K562 (cell line): ENCODE measurements around the gene ARHGAP22. TPM values are rescaled to one million over a fixed set of nuclear protein-coding genes. Genes with fewer than 3 reads are reported as not detected.

Source experiments
- CBFA2T3 ChIP-seq: fragments of 450-650 bp; IDR thresholded peaks from 2 replicates; pipeline ENCODE4 v1.6.1; 2017
- CBX2 ChIP-seq: fragments of 200-600 bp; sonication (generic); IDR thresholded peaks from one replicate; pipeline ENCODE4 v1.6.1; 2012; ENCODE audit warnings: mild to moderate bottlenecking, low read length, inconsistent platforms; ENCODE audit not compliant: insufficient read depth, poor library complexity, severe bottlenecking
- HDAC3 ChIP-seq: fragments of 450-650 bp; IDR thresholded peaks from 2 replicates; pipeline ENCODE4 v1.6.1; 2018; ENCODE audit warnings: borderline replicate concordance, mild to moderate bottlenecking, moderate library complexity; ENCODE audit not compliant: partially characterized antibody
- HMG20A ChIP-seq: fragments of 450-650 bp; formaldehyde crosslinking; conservative IDR thresholded peaks from 2 replicates; pipeline ENCODE4 v1.4.0; 2020; ENCODE audit warnings: mild to moderate bottlenecking, mixed read lengths
- KDM5B ChIP-seq: fragments of 200-600 bp; sonication (generic); IDR thresholded peaks from 2 replicates; pipeline ENCODE4 v1.6.1; 2012; ENCODE audit warnings: low read depth, mild to moderate bottlenecking, moderate library complexity, low read length, control low read depth, inconsistent platforms; ENCODE audit not compliant: insufficient replicate concordance
- POLR2A ChIP-seq: fragments of 450-650 bp; conservative IDR thresholded peaks from 2 replicates; pipeline ENCODE4 v1.6.1; 2016
- RBFOX2 ChIP-seq: fragments of 200-400 bp; formaldehyde crosslinking; IDR thresholded peaks from 2 replicates; pipeline ENCODE4 v1.6.1; 2017; ENCODE audit warnings: low read depth, mild to moderate bottlenecking, low read length, moderate library complexity
- RBM14 ChIP-seq: fragments of 200-400 bp; formaldehyde crosslinking; IDR thresholded peaks from 2 replicates; pipeline ENCODE4 v1.6.1; 2018; ENCODE audit warnings: low read depth, mild to moderate bottlenecking, low read length, moderate library complexity, borderline replicate concordance; ENCODE audit not compliant: insufficient read depth
- SIN3A ChIP-seq, 2 experiments: fragments of 150-350 bp in 1 of 2; IDR thresholded peaks; 2 replicates each; pipeline ENCODE4 v1.6.1; 2011 to 2016; ENCODE audit warnings: borderline replicate concordance in 2 of 2, low read depth in 2 of 2, low read length in 2 of 2, mild to moderate bottlenecking in 2 of 2, moderate library complexity in 2 of 2; ENCODE audit not compliant: control insufficient read depth in 1 of 2
- TGIF2 ChIP-seq: sonication (generic); formaldehyde crosslinking; IDR thresholded peaks from 2 replicates; pipeline ENCODE4 v1.8.1; 2022; ENCODE audit warnings: mild to moderate bottlenecking, missing genetic modification reagents, moderate library complexity
- U2AF2 ChIP-seq: fragments of 200-400 bp; formaldehyde crosslinking; optimal IDR thresholded peaks from 2 replicates; pipeline ENCODE3; 2017; ENCODE audit warnings: low read depth, mild to moderate bottlenecking, low read length
- ZC3H8 ChIP-seq: fragments of 450-650 bp; IDR thresholded peaks from 2 replicates; pipeline ENCODE4 v1.6.1; 2017
- ZEB2 ChIP-seq: fragments of 450-650 bp; IDR thresholded peaks from 2 replicates; pipeline ENCODE4 v1.6.1; 2016
- ZFPM2 ChIP-seq: fragments of 250-450 bp; sonication (Bioruptor Pico); IDR thresholded peaks from 2 replicates; pipeline ENCODE4 v1.5.1; 2022; ENCODE audit warnings: mild to moderate bottlenecking
- ZNF324 ChIP-seq: fragments of 250-450 bp; sonication (Bioruptor Pico); IDR thresholded peaks from 2 replicates; pipeline ENCODE4 v1.4.0; 2020; ENCODE audit warnings: mild to moderate bottlenecking
- ZNF444 ChIP-seq: fragments of 250-450 bp; sonication (Bioruptor Pico); IDR thresholded peaks from 2 replicates; pipeline ENCODE4 v1.4.0; 2020; ENCODE audit warnings: mild to moderate bottlenecking, moderate library complexity
- ZNF79 ChIP-seq: fragments of 250-450 bp; sonication (Bioruptor Pico); IDR thresholded peaks from 2 replicates; pipeline ENCODE4 v1.4.0; 2020; ENCODE audit warnings: low read depth, mild to moderate bottlenecking, moderate library complexity
- polyA plus RNA-seq, 8 experiments: library from polyadenylated mRNA; depleted of rRNA in 4 of 8; stranded (reverse) in 5 of 8; unstranded in 3 of 8; fragments of >200 nt; fragmentation: Nextera tagmentation in 2 of 8; fragmentation: Illumina TruSeq in 1 of 8; extraction: Ambion mirVana in 2 of 8; extraction: Trizol in 1 of 8; gene quantifications; 2 replicates each; pipeline versions ENCODE4 v1.2.1 to v1.2.3, GENCODE V29; 2011 to 2014; ENCODE audit warnings: inconsistent platforms in 1 of 8, missing spikeins in 1 of 8
- total RNA-seq, 7 experiments: library from RNA; depleted of rRNA in 6 of 7; stranded (reverse); fragments of >200 nt in 6 of 7; fragmentation: Illumina TruSeq in 2 of 7; extraction: Trizol in 2 of 7; gene quantifications; 2 replicates each; pipeline versions ENCODE4 v1.2.1 to v1.2.3, GENCODE V29; 2011 to 2021; ENCODE audit warnings: low replicate concordance in 1 of 7
- TF ChIP-seq, protein P1 (sequence below): sonication (generic); formaldehyde crosslinking; IDR thresholded peaks from 2 replicates; pipeline ENCODE4 v1.8.0; 2022; ENCODE audit warnings: mild to moderate bottlenecking, missing genetic modification reagents
- TF ChIP-seq, protein P2 (sequence below): fragments of 250-450 bp; sonication (Bioruptor Pico); IDR thresholded peaks from 2 replicates; pipeline ENCODE4 v1.9.0; 2021; ENCODE audit warnings: mild to moderate bottlenecking, inconsistent platforms
- TF ChIP-seq, protein P3 (sequence below): fragments of 450-650 bp; IDR thresholded peaks from 2 replicates; pipeline ENCODE4 v1.7.0; 2016; ENCODE audit warnings: borderline replicate concordance

ARHGAP22 gene
- total and polyA plus RNA-seq, 9 of the 15 experiments (the other 6 are each of a cell fraction or from before 2014, with no cell fraction given), result 1.3 to 28.1 (median 12.7) TPM

DNA sequence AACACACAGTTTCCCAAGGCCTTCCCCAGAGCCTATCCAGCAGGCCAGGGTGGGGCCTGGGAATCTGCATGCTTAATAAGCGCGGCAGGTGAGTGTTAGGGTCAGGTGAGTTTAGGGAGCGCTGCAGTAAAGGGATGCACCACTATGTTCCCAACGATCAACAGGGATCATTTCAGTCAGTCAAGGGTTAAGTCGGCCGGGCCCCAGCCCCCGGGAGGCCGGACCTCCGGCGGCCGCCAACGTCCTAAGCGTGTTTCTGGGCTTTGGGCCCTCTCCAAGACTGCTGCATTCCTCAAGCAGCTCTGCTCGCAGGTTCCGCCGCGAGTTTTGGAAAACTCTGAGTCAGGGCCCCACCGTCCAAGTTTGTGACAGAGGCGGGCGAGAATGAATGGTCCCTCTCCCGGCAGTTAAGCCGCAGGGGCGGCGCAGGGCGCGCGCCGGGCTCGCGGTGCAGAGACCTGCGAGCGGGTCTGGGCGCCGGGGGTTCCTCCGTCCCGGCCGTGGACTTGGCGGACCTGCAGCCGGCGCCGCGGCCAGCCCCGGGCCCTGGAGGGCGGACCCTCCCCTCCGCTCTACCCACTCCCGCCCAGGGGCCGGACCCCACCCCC lies 81.6 kb downstream of the ARHGAP22 start (continued):
- TF ChIP-seq, protein P1, sequence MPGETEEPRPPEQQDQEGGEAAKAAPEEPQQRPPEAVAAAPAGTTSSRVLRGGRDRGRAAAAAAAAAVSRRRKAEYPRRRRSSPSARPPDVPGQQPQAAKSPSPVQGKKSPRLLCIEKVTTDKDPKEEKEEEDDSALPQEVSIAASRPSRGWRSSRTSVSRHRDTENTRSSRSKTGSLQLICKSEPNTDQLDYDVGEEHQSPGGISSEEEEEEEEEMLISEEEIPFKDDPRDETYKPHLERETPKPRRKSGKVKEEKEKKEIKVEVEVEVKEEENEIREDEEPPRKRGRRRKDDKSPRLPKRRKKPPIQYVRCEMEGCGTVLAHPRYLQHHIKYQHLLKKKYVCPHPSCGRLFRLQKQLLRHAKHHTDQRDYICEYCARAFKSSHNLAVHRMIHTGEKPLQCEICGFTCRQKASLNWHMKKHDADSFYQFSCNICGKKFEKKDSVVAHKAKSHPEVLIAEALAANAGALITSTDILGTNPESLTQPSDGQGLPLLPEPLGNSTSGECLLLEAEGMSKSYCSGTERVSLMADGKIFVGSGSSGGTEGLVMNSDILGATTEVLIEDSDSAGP (CRISPR knock-in tag), result 0 out of 2 replicates have a peak, but pooled peaks have one; percentile 43
- TF ChIP-seq ZEB2 (0 out of 2 replicates have a peak, but pooled peaks have one; percentile 39), U2AF2 (no peak), HDAC3 (no peak), POLR2A (peak; percentile 41; the same call in 1 of the 2 replicates), KDM5B (peak; percentile 22), RBFOX2 (no peak; the same call in 1 of the 2 replicates), HMG20A (CRISPR knock-in tag) (no peak), CBFA2T3 (peak; percentile 84), SIN3A (IDR thresholded peaks at IDR 0.05; ENCODE audit: borderline replicate concordance in 2 of 2, control insufficient read depth in 1 of 2, low read depth in 2 of 2, low read length in 2 of 2) (0 out of 4 replicates have a peak, but pooled peaks of 1 of the 2 experiments have one; percentile 15), ZNF79 (no peak), ZNF324 (CRISPR knock-in tag) (no peak), TGIF2 (CRISPR knock-in tag) (no peak), ZFPM2 (CRISPR knock-in tag) (no peak), ZNF444 (no peak), RBM14 (0 out of 2 replicates have a peak, but pooled peaks have one; percentile 15), CBX2 (no peak), ZC3H8 (no peak)
- TF ChIP-seq, protein P2, sequence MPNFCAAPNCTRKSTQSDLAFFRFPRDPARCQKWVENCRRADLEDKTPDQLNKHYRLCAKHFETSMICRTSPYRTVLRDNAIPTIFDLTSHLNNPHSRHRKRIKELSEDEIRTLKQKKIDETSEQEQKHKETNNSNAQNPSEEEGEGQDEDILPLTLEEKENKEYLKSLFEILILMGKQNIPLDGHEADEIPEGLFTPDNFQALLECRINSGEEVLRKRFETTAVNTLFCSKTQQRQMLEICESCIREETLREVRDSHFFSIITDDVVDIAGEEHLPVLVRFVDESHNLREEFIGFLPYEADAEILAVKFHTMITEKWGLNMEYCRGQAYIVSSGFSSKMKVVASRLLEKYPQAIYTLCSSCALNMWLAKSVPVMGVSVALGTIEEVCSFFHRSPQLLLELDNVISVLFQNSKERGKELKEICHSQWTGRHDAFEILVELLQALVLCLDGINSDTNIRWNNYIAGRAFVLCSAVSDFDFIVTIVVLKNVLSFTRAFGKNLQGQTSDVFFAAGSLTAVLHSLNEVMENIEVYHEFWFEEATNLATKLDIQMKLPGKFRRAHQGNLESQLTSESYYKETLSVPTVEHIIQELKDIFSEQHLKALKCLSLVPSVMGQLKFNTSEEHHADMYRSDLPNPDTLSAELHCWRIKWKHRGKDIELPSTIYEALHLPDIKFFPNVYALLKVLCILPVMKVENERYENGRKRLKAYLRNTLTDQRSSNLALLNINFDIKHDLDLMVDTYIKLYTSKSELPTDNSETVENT (CRISPR knock-in tag), result no peak
- TF ChIP-seq, protein P3, sequence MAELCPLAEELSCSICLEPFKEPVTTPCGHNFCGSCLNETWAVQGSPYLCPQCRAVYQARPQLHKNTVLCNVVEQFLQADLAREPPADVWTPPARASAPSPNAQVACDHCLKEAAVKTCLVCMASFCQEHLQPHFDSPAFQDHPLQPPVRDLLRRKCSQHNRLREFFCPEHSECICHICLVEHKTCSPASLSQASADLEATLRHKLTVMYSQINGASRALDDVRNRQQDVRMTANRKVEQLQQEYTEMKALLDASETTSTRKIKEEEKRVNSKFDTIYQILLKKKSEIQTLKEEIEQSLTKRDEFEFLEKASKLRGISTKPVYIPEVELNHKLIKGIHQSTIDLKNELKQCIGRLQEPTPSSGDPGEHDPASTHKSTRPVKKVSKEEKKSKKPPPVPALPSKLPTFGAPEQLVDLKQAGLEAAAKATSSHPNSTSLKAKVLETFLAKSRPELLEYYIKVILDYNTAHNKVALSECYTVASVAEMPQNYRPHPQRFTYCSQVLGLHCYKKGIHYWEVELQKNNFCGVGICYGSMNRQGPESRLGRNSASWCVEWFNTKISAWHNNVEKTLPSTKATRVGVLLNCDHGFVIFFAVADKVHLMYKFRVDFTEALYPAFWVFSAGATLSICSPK, result no peak
